OCI-LY7 (cell line): Measurements from ENCODE around the gene ZMYND8. TPM values are rescaled to one million over a fixed set of nuclear protein-coding genes. Genes with fewer than 3 reads are reported as not detected.

ENCODE experiments used
- BruUV-seq: library from RNA; stranded (reverse); fragments of 400-500 nt; replicated peaks from 2 replicates; lab custom pipeline; 2021; lab: Mats Ljungman, UMichigan
- CTCF ChIA-PET: fragments of 300-600 bp; sonication (Branson Sonifier 250); formaldehyde crosslinking; loops from one replicate; lab custom pipeline; 2022; ENCODE audit warnings: antibody characterized with exemption; ENCODE audit not compliant: unreplicated experiment; lab: Charles Lee
- POLR2A ChIA-PET: fragments of 300-600 bp; sonication (Branson Sonifier 250); formaldehyde crosslinking; loops from one replicate; lab custom pipeline; 2022; ENCODE audit warnings: antibody characterized with exemption; lab: Charles Lee
- DNase-seq: peaks from one replicate; pipeline ENCODE4 v3.0.0-alpha.2; 2015; ENCODE audit warnings: low spot score
- H2AFZ ChIP-seq: fragments of 200-600 bp; sonication (generic), shearing (Covaris generic); 2 replicates; pipeline ENCODE4 v1.6.1; 2014; ENCODE audit warnings: mild to moderate bottlenecking, antibody characterized with exemption, low read length, moderate library complexity
- H3K27ac ChIP-seq: fragments of 200-600 bp; sonication (generic); 2 replicates; pipeline ENCODE4 v1.5.1; 2014; ENCODE audit warnings: mixed run types, low read depth, mild to moderate bottlenecking, moderate library complexity, low read length, inconsistent platforms; ENCODE audit not compliant: poor library complexity, severe bottlenecking
- H3K36me3 ChIP-seq: fragments of 200-600 bp; sonication (generic); 2 replicates; pipeline ENCODE4 v1.6.1; 2014; ENCODE audit warnings: mild to moderate bottlenecking, antibody characterized with exemption, low read length, moderate library complexity, mixed read lengths; ENCODE audit not compliant: insufficient read depth
- H3K4me1 ChIP-seq: fragments of 200-600 bp; sonication (generic); 2 replicates; pipeline ENCODE4 v1.5.1; 2014; ENCODE audit warnings: mild to moderate bottlenecking, low read length; ENCODE audit not compliant: insufficient read depth, poor library complexity, severe bottlenecking
- H3K4me2 ChIP-seq: fragments of 200-600 bp; sonication (generic); 2 replicates; pipeline ENCODE4 v1.6.1; 2014; ENCODE audit warnings: mild to moderate bottlenecking, low read length
- H3K4me3 ChIP-seq: fragments of 200-600 bp; sonication (generic); 2 replicates; pipeline ENCODE4 v1.5.1; 2014; ENCODE audit warnings: mild to moderate bottlenecking, low read depth, low read length; ENCODE audit not compliant: poor library complexity, severe bottlenecking
- H3K79me2 ChIP-seq: fragments of 200-600 bp; sonication (generic); 2 replicates; pipeline ENCODE4 v1.6.1; 2016; ENCODE audit warnings: low read depth, mild to moderate bottlenecking, low read length, moderate library complexity, mixed read lengths; ENCODE audit not compliant: insufficient read depth
- H3K9me2 ChIP-seq: fragments of 200-600 bp; sonication (generic); 2 replicates; pipeline ENCODE4 v1.6.1; 2016; ENCODE audit warnings: mild to moderate bottlenecking, low read length, mixed read lengths; ENCODE audit not compliant: insufficient read depth
- H3K9me3 ChIP-seq: fragments of 200-600 bp; sonication (generic); 2 replicates; pipeline ENCODE4 v1.6.1; 2014; ENCODE audit warnings: mild to moderate bottlenecking, mixed run types, low read length, mixed read lengths
- H4K20me1 ChIP-seq: fragments of 200-600 bp; sonication (generic); 2 replicates; pipeline ENCODE4 v1.6.1; 2014; ENCODE audit warnings: mild to moderate bottlenecking, antibody characterized with exemption, low read length, moderate library complexity, mixed read lengths; ENCODE audit not compliant: insufficient read depth
- EZH2phosphoT487 ChIP-seq: fragments of 200-600 bp; sonication (generic); IDR thresholded peaks from 2 replicates; pipeline ENCODE4 v1.6.1; 2018; ENCODE audit warnings: low read depth, borderline replicate concordance, mild to moderate bottlenecking, mixed run types, antibody characterized with exemption, low read length, moderate library complexity, mixed read lengths
- intact Hi-C: fragments of 100-400 bp; cut with micrococcal nuclease; formaldehyde crosslinking; loops from one replicate; pipeline ENCODE4 v1.10.0; 2022; ENCODE audit not compliant: unreplicated experiment
- total RNA-seq, 2 experiments: library from RNA; depleted of rRNA in 1 of 2; stranded (reverse); fragments of >200 nt in 1 of 2; shearing (Covaris generic) in 1 of 2; gene quantifications; 2 replicates each; pipeline ENCODE4 v1.2.3, GENCODE V29; 2014 to 2022
- TF ChIP-seq, protein P1 (sequence below): fragments of 200-600 bp; sonication (generic); conservative IDR thresholded peaks from 2 replicates; pipeline ENCODE4 v1.5.1; 2014; ENCODE audit warnings: mild to moderate bottlenecking, antibody characterized with exemption, low read length, moderate library complexity, mixed read lengths

ZMYND8 gene
- total RNA-seq, 2 experiments from 2014 or later = 30.4 to 69.1 TPM

DNA sequence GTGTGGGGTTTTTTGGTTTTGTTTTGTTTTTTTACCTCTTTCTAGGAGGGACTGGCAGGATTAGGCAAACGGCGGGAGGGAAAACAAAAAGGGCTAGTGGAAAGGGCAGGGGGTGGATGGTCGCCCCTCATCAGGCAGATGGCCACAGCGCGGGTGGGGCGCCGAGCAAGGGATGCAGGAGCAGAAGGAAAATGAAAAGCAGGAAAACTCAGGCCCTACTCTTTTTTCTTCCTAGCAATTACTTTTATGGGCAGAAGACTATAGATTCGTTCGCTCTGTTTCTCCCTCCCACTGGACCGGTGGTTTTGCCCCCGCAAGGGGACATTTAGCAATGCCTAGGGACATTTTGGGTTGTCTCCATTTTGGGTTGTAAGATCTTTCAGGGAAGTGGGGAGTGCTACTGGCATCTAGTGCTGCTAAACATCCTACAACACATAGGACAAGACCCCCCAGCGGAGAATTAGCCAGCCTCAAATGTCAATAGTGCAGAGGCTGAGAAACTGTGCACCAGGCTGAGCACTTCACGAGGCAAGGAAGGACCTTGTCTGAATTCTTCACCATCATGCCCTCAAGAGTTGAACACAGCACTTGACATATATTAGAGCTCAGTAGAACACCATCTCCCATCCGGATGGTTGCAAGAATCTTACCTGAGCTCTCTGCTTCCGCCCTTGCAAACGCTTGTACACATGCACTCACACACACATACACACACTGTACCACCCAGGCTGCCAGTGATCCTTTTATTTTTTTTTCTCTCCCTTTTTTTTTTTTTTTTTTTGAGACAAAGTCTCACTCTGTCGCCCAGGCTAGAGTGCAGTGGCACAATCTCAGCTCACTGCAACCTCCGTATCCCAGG, 4.8 kb upstream of the ZMYND8 start:
- H3K9me3 ChIP-seq = no peaks in the 10 kb centered on the region
- CTCF ChIA-PET = no interaction called here
- intact Hi-C loops = no loop called here
- no TSS peak for BruUV-seq
- no peak overlapping the region for H3K27ac ChIP-seq
- TF ChIP-seq EZH2phosphoT487 = no peak
- TF ChIP-seq, protein P1, sequence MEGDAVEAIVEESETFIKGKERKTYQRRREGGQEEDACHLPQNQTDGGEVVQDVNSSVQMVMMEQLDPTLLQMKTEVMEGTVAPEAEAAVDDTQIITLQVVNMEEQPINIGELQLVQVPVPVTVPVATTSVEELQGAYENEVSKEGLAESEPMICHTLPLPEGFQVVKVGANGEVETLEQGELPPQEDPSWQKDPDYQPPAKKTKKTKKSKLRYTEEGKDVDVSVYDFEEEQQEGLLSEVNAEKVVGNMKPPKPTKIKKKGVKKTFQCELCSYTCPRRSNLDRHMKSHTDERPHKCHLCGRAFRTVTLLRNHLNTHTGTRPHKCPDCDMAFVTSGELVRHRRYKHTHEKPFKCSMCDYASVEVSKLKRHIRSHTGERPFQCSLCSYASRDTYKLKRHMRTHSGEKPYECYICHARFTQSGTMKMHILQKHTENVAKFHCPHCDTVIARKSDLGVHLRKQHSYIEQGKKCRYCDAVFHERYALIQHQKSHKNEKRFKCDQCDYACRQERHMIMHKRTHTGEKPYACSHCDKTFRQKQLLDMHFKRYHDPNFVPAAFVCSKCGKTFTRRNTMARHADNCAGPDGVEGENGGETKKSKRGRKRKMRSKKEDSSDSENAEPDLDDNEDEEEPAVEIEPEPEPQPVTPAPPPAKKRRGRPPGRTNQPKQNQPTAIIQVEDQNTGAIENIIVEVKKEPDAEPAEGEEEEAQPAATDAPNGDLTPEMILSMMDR = no peak
- H3K4me3 ChIP-seq = no peak overlapping the region
- H4K20me1 ChIP-seq = no peaks in the 10 kb centered on the region
- POLR2A ChIA-PET = interaction anchor here (0.6 to 0.7 kb wide), 5 partner anchors 21 to 1135 kb away, joined by 3 to 8 read pairs (median 5); no protein-coding TSS in a partner anchor
- peaks cover 46% of the 10 kb centered on the region for H3K4me1 ChIP-seq
- no peak for DNase-seq
- no peaks in the 10 kb centered on the region for H3K36me3 ChIP-seq
- peak overlapping the region; percentile 93 for H2AFZ ChIP-seq
- H3K4me2 ChIP-seq = peak overlapping the region; percentile 98; the same call in 1 of the 2 replicates
- H3K9me2 ChIP-seq = no peaks in the 10 kb centered on the region
- peaks cover 3% of the 10 kb centered on the region; the same call in 1 of the 2 replicates for H3K79me2 ChIP-seq

DNA sequence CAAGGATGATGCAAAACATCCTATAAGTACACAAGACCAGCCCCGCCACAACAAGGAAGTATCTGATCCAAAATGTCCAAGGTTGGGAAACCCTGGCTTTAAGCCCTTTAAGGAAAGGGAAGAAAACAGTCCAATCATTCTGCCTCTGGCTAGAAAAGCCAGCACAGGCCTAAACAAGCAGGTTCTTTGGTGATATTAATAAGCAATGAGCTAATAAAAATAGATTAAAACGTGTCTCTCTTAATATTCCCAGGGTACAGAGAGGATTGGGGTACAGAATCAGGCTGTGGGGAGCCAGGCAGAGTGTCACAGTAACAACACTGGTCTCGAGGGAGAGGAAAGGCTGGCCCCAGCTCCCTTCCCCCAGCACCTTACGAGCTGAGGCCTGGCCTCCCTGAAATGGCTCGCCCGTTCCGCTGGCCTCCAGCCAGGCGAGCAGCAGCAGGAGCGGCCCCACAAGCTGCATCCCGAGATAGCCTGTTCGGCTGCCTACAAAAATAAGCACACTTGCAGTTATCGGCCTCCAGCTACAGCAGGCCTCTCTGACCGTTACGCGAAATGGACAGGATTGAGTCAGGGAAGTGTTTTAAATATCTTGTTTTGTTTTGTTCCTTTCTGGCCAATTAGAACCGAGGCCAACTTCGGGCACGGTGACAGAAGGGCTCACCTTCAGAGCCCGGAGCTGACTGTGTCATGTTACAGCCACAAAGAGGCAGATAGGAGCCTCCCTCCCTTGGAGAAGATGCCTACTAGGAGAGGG, 4.0 kb upstream of the ZMYND8 start:
- TF ChIP-seq EZH2phosphoT487 = no peak
- TF ChIP-seq, protein P1 = no peak
- ChIA-PET POLR2A (interaction anchor here (0.6 to 1.7 kb wide), 3 partner anchors 9 to 23 kb away, joined by 3 to 8 read pairs (median 5); no protein-coding TSS in a partner anchor), CTCF (no interaction called here)
- peaks cover 11% of the 10 kb centered on the region for H3K79me2 ChIP-seq
- intact Hi-C loops = no loop called here
- no peaks in the 10 kb centered on the region for H3K9me2 ChIP-seq
- H3K4me2 ChIP-seq = peak overlapping the region; percentile 98
- no peak overlapping the region for H3K27ac ChIP-seq
- H3K4me1 ChIP-seq = peaks cover 46% of the 10 kb centered on the region
- peak overlapping the region; percentile 93 for H2AFZ ChIP-seq
- no peak overlapping the region for H3K4me3 ChIP-seq
- no peak for DNase-seq
- BruUV-seq = no TSS peak
- H3K9me3 ChIP-seq = no peaks in the 10 kb centered on the region
- no peaks in the 10 kb centered on the region for H4K20me1 ChIP-seq
- H3K36me3 ChIP-seq = no peaks in the 10 kb centered on the region
